ENCODE results near the gene NR6A1.
"Not testable (repeated sequence)": the region's sequence is repeated elsewhere in the genome, so short reads cannot be mapped to it uniquely, and the experiment has no call there.

NR6A1 gene

GRCh38 chr9:124776618-124776953, 5.5 kb upstream of the NR6A1 start:
- no peak for DNase-seq

- peak; percentile 52 for DNase-seq
These were observed 3.2 kb upstream of the NR6A1 start for GRCh38 chr9:124774129-124774978.

GRCh38 chr9:124773473-124774128, 2.5 kb upstream of the NR6A1 start:
- DNase-seq, result no peak

- not testable (repeated sequence) for DNase-seq
These were observed 1.8 kb upstream of the NR6A1 start for GRCh38 chr9:124772877-124773276.

- peak; percentile 39 for DNase-seq
These were observed 962 bp upstream of the NR6A1 start for GRCh38 chr9:124771867-124772679.

- DNase-seq, result no peak
These were observed 621 bp downstream of the NR6A1 start for GRCh38 chr9:124770359-124771020.

- DNase-seq, result no peak
These were observed 1.4 kb downstream of the NR6A1 start for GRCh38 chr9:124769549-124770358.

GRCh38 chr9:124768750-124769548, 2.2 kb downstream of the NR6A1 start:
- DNase-seq, result no peak

- DNase-seq, result no peak
These were observed 2.8 kb downstream of the NR6A1 start for GRCh38 chr9:124768334-124768733.

GRCh38 chr9:124767821-124768220, 3.3 kb downstream of the NR6A1 start:
- no peak for DNase-seq

- no peak for DNase-seq
These were observed 4.1 kb downstream of the NR6A1 start for GRCh38 chr9:124766815-124767554.

- DNase-seq, result no peak
These were observed 4.8 kb downstream of the NR6A1 start for GRCh38 chr9:124766326-124766725.

GRCh38 chr9:124765439-124765835, 5.7 kb downstream of the NR6A1 start:
- no peak for DNase-seq

GRCh38 chr9:124764774-124765438, 6.2 kb downstream of the NR6A1 start:
- DNase-seq, result peak; percentile 36

- no peak for DNase-seq
These were observed 8.5 kb downstream of the NR6A1 start for GRCh38 chr9:124762633-124763032.

GRCh38 chr9:124761710-124762109, 9.4 kb downstream of the NR6A1 start:
- no peak for DNase-seq

GRCh38 chr9:124761196-124761595, 9.9 kb downstream of the NR6A1 start:
- no peak for DNase-seq

- DNase-seq, result no peak
These were observed 10.4 kb downstream of the NR6A1 start for GRCh38 chr9:124760719-124761118.

- no peak for DNase-seq
These were observed 11.8 kb downstream of the NR6A1 start for GRCh38 chr9:124759327-124759726.

GRCh38 chr9:124758691-124759090, 12.4 kb downstream of the NR6A1 start:
- DNase-seq, result no peak

All from NCI-H2107 (cell line).